LoVo (cell line): ENCODE results near the gene SOX10.

Experiments used
- DNase-seq: peaks from one replicate; pipeline ENCODE4 v3.0.0-alpha.2; 2016; ENCODE audit warnings: low spot score

SOX10 gene

GRCh38 chr22:37930270-37930951 lies 53.9 kb downstream of the SOX10 start:
- no peak for DNase-seq

- no peak for DNase-seq
Measured at GRCh38 chr22:37929390-37929789, 55.0 kb downstream of the SOX10 start.

- no peak for DNase-seq
Measured at GRCh38 chr22:37927637-37927936, 56.8 kb downstream of the SOX10 start.

- no peak for DNase-seq
Measured at GRCh38 chr22:37926771-37927636, 57.4 kb downstream of the SOX10 start.

GRCh38 chr22:37926358-37926757 lies 58.0 kb downstream of the SOX10 start:
- DNase-seq, result no peak

GRCh38 chr22:37925767-37926166 lies 58.6 kb downstream of the SOX10 start:
- DNase-seq, result no peak

- no peak for DNase-seq
Measured at GRCh38 chr22:37925330-37925729, 59.0 kb downstream of the SOX10 start.

GRCh38 chr22:37924386-37925065 lies 59.8 kb downstream of the SOX10 start:
- no peak for DNase-seq

- DNase-seq, result no peak
Measured at GRCh38 chr22:37923927-37924326, 60.4 kb downstream of the SOX10 start.
